K562 (cell line): Measurements from ENCODE around the gene COQ10B. TPM values are rescaled to one million over a fixed set of nuclear protein-coding genes. Genes with fewer than 3 reads are reported as not detected.

ENCODE experiments used
- ADNP ChIP-seq: fragments of 200-800 bp; sonication (Bioruptor generic); IDR thresholded peaks from 2 replicates; pipeline ENCODE4 v1.6.1; 2016; ENCODE audit warnings: missing genetic modification characterization, missing compliant biosample characterization
- CEBPG ChIP-seq, 3 experiments: fragments of 200-800 bp in 1 of 3; sonication (Bioruptor generic) in 1 of 3; sonication (generic) in 1 of 3; formaldehyde crosslinking in 1 of 3; IDR thresholded peaks in 2 of 3; conservative IDR thresholded peaks in 1 of 3; 2 replicates each; pipeline versions ENCODE4 v1.6.1 to v1.8.0; 2016 to 2022; ENCODE audit warnings: missing compliant biosample characterization in 2 of 3, missing genetic modification characterization in 2 of 3, mild to moderate bottlenecking in 1 of 3, missing genetic modification reagents in 1 of 3
- NCOA6 ChIP-seq: fragments of 450-650 bp; IDR thresholded peaks from 2 replicates; pipeline ENCODE4 v1.6.1; 2017; ENCODE audit warnings: mild to moderate bottlenecking
- SP1 ChIP-seq: sonication (generic); formaldehyde crosslinking; IDR thresholded peaks from 2 replicates; pipeline ENCODE4 v1.8.1; 2022; ENCODE audit warnings: mild to moderate bottlenecking, missing genetic modification reagents
- ZC3H4 ChIP-seq: sonication (generic); formaldehyde crosslinking; IDR thresholded peaks from 2 replicates; pipeline ENCODE4 v1.9.0; 2021; ENCODE audit warnings: missing genetic modification reagents, borderline replicate concordance
- ZNF146 ChIP-seq: IDR thresholded peaks from one replicate; pipeline ENCODE4 v1.6.1; 2018; ENCODE audit warnings: missing compliant biosample characterization; ENCODE audit not compliant: unreplicated experiment
- ZNF696 ChIP-seq: fragments of 250-450 bp; sonication (Bioruptor Pico); conservative IDR thresholded peaks from 2 replicates; pipeline ENCODE4 v1.4.0; 2020; ENCODE audit warnings: mild to moderate bottlenecking, moderate library complexity
- ZNF77 ChIP-seq: fragments of 250-450 bp; sonication (Bioruptor Pico); IDR thresholded peaks from 2 replicates; pipeline ENCODE4 v1.5.0; 2020
- polyA plus RNA-seq, 8 experiments: library from polyadenylated mRNA; depleted of rRNA in 4 of 8; stranded (reverse) in 5 of 8; unstranded in 3 of 8; fragments of >200 nt; fragmentation: Nextera tagmentation in 2 of 8; fragmentation: Illumina TruSeq in 1 of 8; extraction: Ambion mirVana in 2 of 8; extraction: Trizol in 1 of 8; gene quantifications; 2 replicates each; pipeline versions ENCODE4 v1.2.1 to v1.2.3, GENCODE V29; 2011 to 2014; ENCODE audit warnings: inconsistent platforms in 1 of 8, missing spikeins in 1 of 8
- total RNA-seq, 7 experiments: library from RNA; depleted of rRNA in 6 of 7; stranded (reverse); fragments of >200 nt in 6 of 7; fragmentation: Illumina TruSeq in 2 of 7; extraction: Trizol in 2 of 7; gene quantifications; 2 replicates each; pipeline versions ENCODE4 v1.2.1 to v1.2.3, GENCODE V29; 2011 to 2021; ENCODE audit warnings: low replicate concordance in 1 of 7
- TF ChIP-seq, protein P1 (sequence below), 2 experiments: fragments of 200-800 bp in 1 of 2; sonication (Bioruptor generic) in 1 of 2; sonication (generic) in 1 of 2; formaldehyde crosslinking in 1 of 2; IDR thresholded peaks in 1 of 2; conservative IDR thresholded peaks in 1 of 2; 2 replicates each; pipeline versions ENCODE4 v1.5.0 to v1.6.1; 2016 to 2020; ENCODE audit warnings: missing compliant biosample characterization in 1 of 2, missing genetic modification characterization in 1 of 2, missing genetic modification reagents in 1 of 2
- TF ChIP-seq, protein P2 (sequence below): sonication (generic); formaldehyde crosslinking; IDR thresholded peaks from 2 replicates; pipeline ENCODE4 v1.8.0; 2022; ENCODE audit warnings: mild to moderate bottlenecking, missing genetic modification reagents
- TF ChIP-seq, protein P3 (sequence below): fragments of 250-450 bp; sonication (Bioruptor Pico); IDR thresholded peaks from 2 replicates; pipeline ENCODE4 v1.5.0; 2021; ENCODE audit warnings: mild to moderate bottlenecking, moderate library complexity
- TF ChIP-seq, protein P4 (sequence below): fragments of 250-450 bp; sonication (Bioruptor Pico); IDR thresholded peaks from 2 replicates; pipeline ENCODE4 v1.4.0; 2020; ENCODE audit warnings: mild to moderate bottlenecking

The COQ10B gene
- total and polyA plus RNA-seq, 9 of the 15 experiments (the other 6 are each of a cell fraction or from before 2014, with no cell fraction given) = 3.1 to 13.1 (median 7.7) TPM

DNA sequence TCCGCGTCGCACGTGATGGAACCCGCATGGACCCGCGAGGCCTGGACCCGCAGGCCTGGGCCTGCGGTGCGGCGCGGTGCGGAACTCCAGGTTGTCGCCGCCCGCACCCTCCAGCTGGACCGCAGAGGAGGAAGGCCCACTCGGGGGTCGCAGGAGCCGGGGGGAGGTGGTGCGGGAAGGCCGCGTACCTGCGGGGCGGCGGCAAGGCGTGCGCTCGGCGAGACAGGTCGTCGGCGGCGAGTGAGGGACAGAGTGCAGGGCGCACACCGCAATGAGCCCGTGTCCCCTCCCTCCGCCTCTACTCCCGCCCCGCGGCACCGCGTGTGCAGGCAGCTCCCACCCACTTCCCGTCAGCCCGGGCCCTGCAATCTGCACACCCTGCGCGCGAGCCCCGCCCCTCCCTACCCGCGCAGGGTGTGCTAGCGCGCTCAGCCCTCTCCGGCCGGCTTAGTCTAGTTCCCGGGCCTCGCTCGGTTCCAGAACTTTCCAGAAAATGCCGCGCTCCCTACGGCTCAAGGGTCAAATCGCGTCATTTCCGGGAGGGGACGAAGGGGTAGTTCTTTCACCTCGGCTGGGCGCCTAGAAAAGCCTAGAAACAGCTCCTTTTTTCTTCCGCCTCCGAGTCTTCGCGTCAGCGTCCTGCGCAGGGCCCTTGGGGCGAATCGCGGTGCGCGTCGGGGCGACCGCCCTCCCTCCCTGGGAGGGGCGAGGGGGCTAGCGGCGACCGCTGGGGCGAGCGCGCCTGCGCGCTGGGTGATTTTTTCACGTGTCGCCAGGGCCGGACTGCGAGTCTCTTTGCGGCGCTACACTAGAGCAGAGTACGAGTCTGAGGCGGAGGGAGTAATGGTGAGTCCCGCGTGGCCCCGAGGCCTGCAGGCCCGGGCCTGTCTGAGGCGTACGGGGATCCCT is 46.5 kb downstream of the COQ10B start, which contains the start of the genes HSPD1 and HSPE1 (continued):
- TF ChIP-seq, protein P1, sequence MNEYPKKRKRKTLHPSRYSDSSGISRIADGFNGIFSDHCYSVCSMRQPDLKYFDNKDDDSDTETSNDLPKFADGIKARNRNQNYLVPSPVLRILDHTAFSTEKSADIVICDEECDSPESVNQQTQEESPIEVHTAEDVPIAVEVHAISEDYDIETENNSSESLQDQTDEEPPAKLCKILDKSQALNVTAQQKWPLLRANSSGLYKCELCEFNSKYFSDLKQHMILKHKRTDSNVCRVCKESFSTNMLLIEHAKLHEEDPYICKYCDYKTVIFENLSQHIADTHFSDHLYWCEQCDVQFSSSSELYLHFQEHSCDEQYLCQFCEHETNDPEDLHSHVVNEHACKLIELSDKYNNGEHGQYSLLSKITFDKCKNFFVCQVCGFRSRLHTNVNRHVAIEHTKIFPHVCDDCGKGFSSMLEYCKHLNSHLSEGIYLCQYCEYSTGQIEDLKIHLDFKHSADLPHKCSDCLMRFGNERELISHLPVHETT (CRISPR knock-in tag; conservative IDR thresholded peaks at IDR 0.05 in 1 of 2, IDR thresholded peaks at IDR 0.05 in 1 of 2) = peak in 1 of 2 experiments; percentile 87; a peak in 2 of 4 replicates
- TF ChIP-seq ZNF696 (CRISPR knock-in tag) (no peak), SP1 (peak; percentile 100), NCOA6 (peak; percentile 43; the same call in 1 of the 2 replicates), ADNP (tag) (no peak), ZC3H4 (no peak), ZNF146 (no peak), ZNF77 (CRISPR knock-in tag) (no peak), CEBPG (CRISPR knock-in tag; IDR thresholded peaks at IDR 0.05) (no peak), CEBPG (tag; conservative IDR thresholded peaks at IDR 0.05 in 1 of 2, IDR thresholded peaks at IDR 0.05 in 1 of 2) (no peak)
- TF ChIP-seq, protein P2, sequence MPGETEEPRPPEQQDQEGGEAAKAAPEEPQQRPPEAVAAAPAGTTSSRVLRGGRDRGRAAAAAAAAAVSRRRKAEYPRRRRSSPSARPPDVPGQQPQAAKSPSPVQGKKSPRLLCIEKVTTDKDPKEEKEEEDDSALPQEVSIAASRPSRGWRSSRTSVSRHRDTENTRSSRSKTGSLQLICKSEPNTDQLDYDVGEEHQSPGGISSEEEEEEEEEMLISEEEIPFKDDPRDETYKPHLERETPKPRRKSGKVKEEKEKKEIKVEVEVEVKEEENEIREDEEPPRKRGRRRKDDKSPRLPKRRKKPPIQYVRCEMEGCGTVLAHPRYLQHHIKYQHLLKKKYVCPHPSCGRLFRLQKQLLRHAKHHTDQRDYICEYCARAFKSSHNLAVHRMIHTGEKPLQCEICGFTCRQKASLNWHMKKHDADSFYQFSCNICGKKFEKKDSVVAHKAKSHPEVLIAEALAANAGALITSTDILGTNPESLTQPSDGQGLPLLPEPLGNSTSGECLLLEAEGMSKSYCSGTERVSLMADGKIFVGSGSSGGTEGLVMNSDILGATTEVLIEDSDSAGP (CRISPR knock-in tag) = no peak
- TF ChIP-seq, protein P3, sequence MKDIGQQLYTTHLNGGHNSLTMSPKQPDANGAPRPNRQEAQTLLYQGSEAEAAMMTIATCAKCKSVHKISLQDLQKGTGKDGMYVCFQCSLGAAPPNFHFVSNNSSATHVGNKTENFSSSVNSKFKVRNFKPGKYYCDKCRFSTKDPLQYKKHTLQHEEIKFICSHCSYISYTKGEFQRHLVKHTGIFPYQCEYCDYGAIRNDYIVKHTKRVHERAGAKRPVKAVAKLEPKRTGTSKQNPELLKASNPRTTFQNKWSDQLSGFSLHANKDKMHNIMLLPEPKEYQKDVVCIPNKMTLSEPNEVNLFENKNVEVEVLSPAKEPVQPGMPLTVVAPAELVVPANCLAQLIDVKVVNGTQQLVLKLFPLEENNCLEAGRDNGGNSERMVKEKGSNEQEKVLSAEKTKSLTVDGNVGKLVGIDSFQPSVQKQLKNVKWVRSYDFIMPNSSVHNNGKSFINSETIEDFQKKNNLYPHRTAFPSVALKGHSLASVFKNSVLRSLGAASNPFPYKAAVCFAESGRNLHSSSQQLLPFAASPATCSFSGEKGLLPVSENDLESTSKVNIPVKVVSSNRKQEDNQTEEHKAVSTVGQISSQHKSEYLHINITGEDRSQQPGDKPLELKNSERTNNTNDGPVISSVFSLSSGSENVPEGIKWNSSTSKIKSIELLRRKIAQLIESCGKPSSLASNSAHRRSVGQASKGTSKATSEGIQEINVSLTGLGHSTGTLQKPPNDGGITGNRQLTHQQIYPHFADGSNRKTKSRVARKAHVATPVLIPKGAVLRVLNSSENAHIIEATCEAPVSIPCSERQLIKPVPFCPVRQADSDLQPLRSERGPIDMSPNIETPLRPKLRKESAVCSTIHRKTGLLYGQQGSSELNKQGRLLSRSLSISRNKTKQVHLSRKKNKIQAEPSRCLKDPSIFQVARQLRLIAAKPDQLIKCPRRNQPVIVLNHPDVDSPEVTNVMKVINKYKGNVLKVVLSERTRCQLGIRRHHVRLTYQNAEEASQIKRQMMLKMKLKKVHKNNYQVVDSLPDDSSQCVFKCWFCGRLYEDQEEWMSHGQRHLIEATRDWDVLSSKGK (CRISPR knock-in tag) = no peak
- TF ChIP-seq, protein P4, sequence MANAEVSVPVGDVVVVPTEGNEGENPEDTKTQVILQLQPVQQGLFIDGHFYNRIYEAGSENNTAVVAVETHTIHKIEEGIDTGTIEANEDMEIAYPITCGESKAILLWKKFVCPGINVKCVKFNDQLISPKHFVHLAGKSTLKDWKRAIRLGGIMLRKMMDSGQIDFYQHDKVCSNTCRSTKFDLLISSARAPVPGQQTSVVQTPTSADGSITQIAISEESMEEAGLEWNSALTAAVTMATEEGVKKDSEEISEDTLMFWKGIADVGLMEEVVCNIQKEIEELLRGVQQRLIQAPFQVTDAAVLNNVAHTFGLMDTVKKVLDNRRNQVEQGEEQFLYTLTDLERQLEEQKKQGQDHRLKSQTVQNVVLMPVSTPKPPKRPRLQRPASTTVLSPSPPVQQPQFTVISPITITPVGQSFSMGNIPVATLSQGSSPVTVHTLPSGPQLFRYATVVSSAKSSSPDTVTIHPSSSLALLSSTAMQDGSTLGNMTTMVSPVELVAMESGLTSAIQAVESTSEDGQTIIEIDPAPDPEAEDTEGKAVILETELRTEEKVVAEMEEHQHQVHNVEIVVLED (CRISPR knock-in tag) = peak; percentile 76
